HL-60 (cell line): ENCODE data around the gene SLC2A4RG.

ENCODE experiments used
- CTCF ChIP-seq: IDR thresholded peaks from one replicate; pipeline ENCODE4 v1.5.1; 2011; ENCODE audit warnings: low read length, control low read depth, inconsistent platforms; ENCODE audit not compliant: insufficient read depth
- POLR2AphosphoS5 ChIP-seq: IDR thresholded peaks from 2 replicates; pipeline ENCODE4 v1.6.1; 2012; ENCODE audit warnings: low read depth

- TF ChIP-seq CTCF (no peak), POLR2AphosphoS5 (no peak)
Observed at GRCh38 chr20:63714858-63715257, 24.7 kb upstream of the SLC2A4RG start.
